Thoracic aorta (tissue), 2 donors: ENCODE data around the gene SLC22A16. TPM values are rescaled to one million over a fixed set of nuclear protein-coding genes. Genes with fewer than 3 reads are reported as not detected.

Experiments used
- ATAC-seq: fragments of 150-250 bp; one replicate; pipeline ENCODE4 v1.8.0; 2017; ENCODE audit warnings: low read depth; ENCODE audit not compliant: insufficient number of reproducible peaks, low FRiP score
- DNase-seq: peaks from one replicate; pipeline ENCODE4 v3.0.0-alpha.2; 2020; ENCODE audit warnings: low spot score
- H3K27ac ChIP-seq, 2 donors: fragments of 200-600 bp; sonication (generic); 1 replicate in 1 of 2; 2 replicates in 1 of 2; pipeline ENCODE4 v1.5.1; 2016; ENCODE audit warnings: mild to moderate bottlenecking in 2 of 2, moderate library complexity in 2 of 2
- H3K27me3 ChIP-seq: fragments of 200-600 bp; sonication (generic); replicated peaks from 2 replicates; pipeline ENCODE4 v1.6.0; 2016; ENCODE audit warnings: mild to moderate bottlenecking; ENCODE audit not compliant: insufficient read depth
- H3K36me3 ChIP-seq: fragments of 200-600 bp; sonication (generic); one replicate; pipeline ENCODE4 v1.5.1; 2016
- H3K4me1 ChIP-seq, 2 donors: fragments of 200-600 bp; sonication (generic); 1 replicate in 1 of 2; 2 replicates in 1 of 2; pipeline versions ENCODE4 v1.5.1 to v1.6.0; 2016; ENCODE audit warnings: low read depth in 2 of 2, mild to moderate bottlenecking in 1 of 2; ENCODE audit not compliant: control insufficient read depth in 1 of 2
- H3K4me3 ChIP-seq: fragments of 200-600 bp; sonication (generic); 2 replicates; pipeline ENCODE4 v1.5.1; 2016; ENCODE audit warnings: mild to moderate bottlenecking
- H3K9me3 ChIP-seq: fragments of 200-600 bp; sonication (generic); 2 replicates; pipeline ENCODE4 v1.5.1; 2016
- CTCF ChIP-seq: fragments of 200-600 bp; sonication (generic); IDR thresholded peaks from one replicate; pipeline ENCODE4 v1.5.1; 2019; ENCODE audit warnings: antibody characterized with exemption
- total RNA-seq, 2 donors: library from RNA; depleted of rRNA; stranded (reverse); fragments of >200 nt; gene quantifications; one replicate each; pipeline versions ENCODE4 v1.1.0 to v1.2.3, GENCODE V29; 2016

SLC22A16 gene
- total RNA-seq, 2 donors from 2014 or later = 3.8 TPM; not detected in 1

GRCh38 chr6:110471726-110472365 lies 4.6 kb downstream of the SLC22A16 start:
- no peak overlapping the region for H3K4me3 ChIP-seq
- DNase-seq (no peak), ATAC-seq (no peak)
- H3K27ac ChIP-seq = no peak overlapping the region
- no peak for TF ChIP-seq CTCF
- no peaks in the 10 kb centered on the region for H3K9me3 ChIP-seq
- no peaks in the 10 kb centered on the region for H3K27me3 ChIP-seq
- H3K4me1 ChIP-seq = no peaks in the 10 kb centered on the region
- no peaks in the 10 kb centered on the region for H3K36me3 ChIP-seq

DNA sequence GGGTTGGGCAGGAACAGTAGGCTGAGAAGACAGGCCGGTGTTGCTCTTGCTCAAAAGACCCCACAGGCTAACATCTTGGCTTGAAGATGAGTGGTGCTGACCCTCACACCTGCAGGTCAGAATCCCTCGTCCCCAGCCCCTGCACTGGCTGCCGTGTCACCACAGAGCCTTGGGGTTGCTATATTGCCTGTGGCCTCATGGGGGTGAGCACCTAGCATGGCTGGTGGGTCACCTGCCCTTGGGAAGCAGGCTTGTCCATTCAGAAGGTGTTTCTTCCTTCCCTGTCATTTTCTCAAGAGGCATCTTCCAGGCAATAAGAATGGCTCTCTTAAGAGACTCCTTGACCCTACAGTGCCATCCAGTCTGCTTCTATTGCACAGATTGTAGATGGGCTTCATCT lies 7.7 kb downstream of the SLC22A16 start:
- ATAC-seq = no peak
- H3K27ac ChIP-seq = no peak overlapping the region
- no peaks in the 10 kb centered on the region for H3K4me1 ChIP-seq
- no peaks in the 10 kb centered on the region for H3K36me3 ChIP-seq
- H3K9me3 ChIP-seq = no peaks in the 10 kb centered on the region
- no peak overlapping the region for H3K4me3 ChIP-seq
- no peak for TF ChIP-seq CTCF
- no peak for DNase-seq
- H3K27me3 ChIP-seq = no peaks in the 10 kb centered on the region

DNA sequence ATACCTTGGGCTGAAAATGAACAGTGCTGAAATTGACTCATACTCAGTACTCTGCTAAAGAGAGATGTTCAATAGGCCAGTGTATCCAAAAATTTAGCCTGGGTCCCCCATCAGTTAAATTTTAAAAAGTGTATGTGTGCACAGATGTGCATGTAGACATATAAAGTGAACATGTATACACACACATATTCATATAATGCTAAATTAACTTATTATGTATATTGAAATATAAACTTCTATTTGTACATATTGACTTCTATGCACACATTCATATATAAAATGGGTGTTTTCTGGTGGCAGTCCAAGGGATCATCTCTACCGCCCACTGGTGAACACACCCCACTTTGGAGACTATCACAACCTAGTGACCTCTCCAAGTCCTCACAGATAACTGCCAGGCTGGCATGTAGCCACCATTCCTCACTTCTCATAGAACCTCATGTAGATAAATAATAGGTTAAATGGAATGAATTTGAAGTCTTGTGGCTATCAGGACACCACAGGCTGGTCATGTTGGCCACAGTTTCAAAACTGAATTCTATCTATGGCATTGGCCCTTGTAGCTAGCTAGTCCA lies 8.8 kb downstream of the SLC22A16 start:
- Histone ChIP-seq H3K36me3 (no peaks in the 10 kb centered on the region), H3K27ac (no peak overlapping the region), H3K9me3 (peaks cover 6% of the 10 kb centered on the region), H3K27me3 (no peaks in the 10 kb centered on the region), H3K4me3 (no peak overlapping the region), H3K4me1 (no peaks in the 10 kb centered on the region)
- DNase-seq (no peak), ATAC-seq (no peak)
- no peak for TF ChIP-seq CTCF

GRCh38 chr6:110462884-110463481 lies 13.4 kb downstream of the SLC22A16 start:
- TF ChIP-seq CTCF = no peak

DNA sequence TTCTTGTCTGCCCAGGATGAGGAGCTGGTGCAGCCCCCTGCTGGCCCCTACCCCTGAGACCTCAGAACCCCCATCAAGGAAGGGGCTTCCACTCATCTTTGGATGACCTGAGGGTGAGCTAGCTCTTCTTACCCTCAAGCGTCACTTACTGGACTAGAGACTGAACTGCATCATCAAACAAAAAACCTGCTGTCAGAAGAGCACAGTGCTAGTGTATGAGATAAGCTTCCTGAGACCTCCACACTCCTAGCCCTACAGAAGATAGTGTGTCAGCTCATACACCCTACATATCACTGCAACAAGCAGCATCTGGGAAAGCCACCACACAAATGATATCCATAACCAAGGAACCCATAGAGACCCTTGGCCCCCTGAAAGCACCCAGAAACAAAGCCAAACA lies 15.0 kb downstream of the SLC22A16 start:
- Histone ChIP-seq H3K9me3 (peaks cover 21% of the 10 kb centered on the region), H3K36me3 (no peaks in the 10 kb centered on the region), H3K27me3 (no peaks in the 10 kb centered on the region), H3K4me1 (no peaks in the 10 kb centered on the region), H3K4me3 (no peak overlapping the region), H3K27ac (no peak overlapping the region)
- TF ChIP-seq CTCF = no peak
- no peak for DNase-seq
- no peak for ATAC-seq

More at GRCh38 chr6:110462884-110463481, 13.4 kb downstream of the SLC22A16 start:
- no peak overlapping the region for H3K4me3 ChIP-seq
- H3K27me3 ChIP-seq = no peaks in the 10 kb centered on the region
- no peak overlapping the region for H3K27ac ChIP-seq
- no peaks in the 10 kb centered on the region for H3K4me1 ChIP-seq
- no peaks in the 10 kb centered on the region for H3K36me3 ChIP-seq
- ATAC-seq (no peak), DNase-seq (no peak)
- H3K9me3 ChIP-seq = peaks cover 21% of the 10 kb centered on the region
